ENCODE data around the gene USP53.

DNA sequence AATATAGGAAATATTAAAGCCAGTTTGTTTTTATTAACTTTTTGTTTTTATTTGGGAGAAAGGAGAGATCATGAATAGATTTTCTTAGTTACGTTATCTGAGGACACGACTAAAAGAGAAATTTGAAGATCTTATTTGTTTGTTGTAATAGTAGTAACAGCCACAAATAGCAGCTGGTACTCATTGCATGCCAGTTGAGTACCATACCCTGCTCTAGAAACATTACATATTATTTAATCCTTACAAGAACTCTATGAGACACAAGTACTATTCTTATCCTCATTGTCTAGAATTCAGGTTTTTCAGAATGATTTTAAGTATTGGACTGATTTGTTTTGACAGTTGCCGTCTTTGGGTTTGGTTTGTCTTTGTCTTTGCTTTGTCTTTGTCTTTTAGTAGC lies 31.8 kb downstream of the USP53 start:
- TF ChIP-seq, protein P1, sequence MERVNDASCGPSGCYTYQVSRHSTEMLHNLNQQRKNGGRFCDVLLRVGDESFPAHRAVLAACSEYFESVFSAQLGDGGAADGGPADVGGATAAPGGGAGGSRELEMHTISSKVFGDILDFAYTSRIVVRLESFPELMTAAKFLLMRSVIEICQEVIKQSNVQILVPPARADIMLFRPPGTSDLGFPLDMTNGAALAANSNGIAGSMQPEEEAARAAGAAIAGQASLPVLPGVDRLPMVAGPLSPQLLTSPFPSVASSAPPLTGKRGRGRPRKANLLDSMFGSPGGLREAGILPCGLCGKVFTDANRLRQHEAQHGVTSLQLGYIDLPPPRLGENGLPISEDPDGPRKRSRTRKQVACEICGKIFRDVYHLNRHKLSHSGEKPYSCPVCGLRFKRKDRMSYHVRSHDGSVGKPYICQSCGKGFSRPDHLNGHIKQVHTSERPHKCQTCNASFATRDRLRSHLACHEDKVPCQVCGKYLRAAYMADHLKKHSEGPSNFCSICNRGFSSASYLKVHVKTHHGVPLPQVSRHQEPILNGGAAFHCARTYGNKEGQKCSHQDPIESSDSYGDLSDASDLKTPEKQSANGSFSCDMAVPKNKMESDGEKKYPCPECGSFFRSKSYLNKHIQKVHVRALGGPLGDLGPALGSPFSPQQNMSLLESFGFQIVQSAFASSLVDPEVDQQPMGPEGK (CRISPR knock-in tag; IDR thresholded peaks at IDR 0.05; ENCODE audit: borderline replicate concordance): no peak
- TF ChIP-seq ZNF70 (CRISPR knock-in tag; IDR thresholded peaks at IDR 0.05): no peak
- TF ChIP-seq ZFP3 (CRISPR knock-in tag; IDR thresholded peaks at IDR 0.05): no peak
- TF ChIP-seq ZFP30 (CRISPR knock-in tag; IDR thresholded peaks at IDR 0.05): no peak
- TF ChIP-seq RARB (CRISPR knock-in tag; IDR thresholded peaks at IDR 0.05): no peak
- no peak for TF ChIP-seq OSR1 (CRISPR knock-in tag; IDR thresholded peaks at IDR 0.05)
- TF ChIP-seq ESRRG (CRISPR knock-in tag; IDR thresholded peaks at IDR 0.05): no peak
